Measurements from ENCODE around the gene ATP6V0A1.
"Not testable (repeated sequence)": the region's sequence is repeated elsewhere in the genome, so short reads cannot be mapped to it uniquely, and the experiment has no call there.

Gene ATP6V0A1

GRCh38 chr17:42453439-42453838 lies 5.2 kb upstream of the ATP6V0A1 start:
- TF ChIP-seq CTCF (IDR thresholded peaks at IDR 0.05; ENCODE audit: borderline replicate concordance, control extremely low read depth, extremely low read depth, insufficient read depth, missing control alignments): no peak
- in situ Hi-C loops (cut with MboI; ENCODE audit: low sequenced_read_pairs, unreplicated experiment): no loop called here
- DNase-seq (ENCODE audit: low spot score): no peak

- in situ Hi-C loops (cut with MboI; ENCODE audit: low sequenced_read_pairs, unreplicated experiment); DNase-seq (ENCODE audit: low spot score): not testable (repeated sequence)
These were observed 3.7 kb upstream of the ATP6V0A1 start for GRCh38 chr17:42454987-42455386.

GRCh38 chr17:42456223-42457106 lies 2.2 kb upstream of the ATP6V0A1 start:
- DNase-seq (ENCODE audit: low spot score): peak; percentile 54
- in situ Hi-C loops (cut with MboI; ENCODE audit: low sequenced_read_pairs, unreplicated experiment): no loop called here

GRCh38 chr17:42457107-42457792 lies 1.4 kb upstream of the ATP6V0A1 start:
- DNase-seq (ENCODE audit: low spot score): no peak
- TF ChIP-seq CTCF (IDR thresholded peaks at IDR 0.05; ENCODE audit: borderline replicate concordance, control extremely low read depth, extremely low read depth, insufficient read depth, missing control alignments): no peak
- in situ Hi-C loops (cut with MboI; ENCODE audit: low sequenced_read_pairs, unreplicated experiment): no loop called here

More at GRCh38 chr17:42456223-42457106, 2.2 kb upstream of the ATP6V0A1 start:
- TF ChIP-seq CTCF (IDR thresholded peaks at IDR 0.05; ENCODE audit: borderline replicate concordance, control extremely low read depth, extremely low read depth, insufficient read depth, missing control alignments): no peak

GRCh38 chr17:42459256-42459800 lies 650 bp downstream of the ATP6V0A1 start:
- DNase-seq (ENCODE audit: low spot score): no peak
- TF ChIP-seq CTCF (IDR thresholded peaks at IDR 0.05; ENCODE audit: borderline replicate concordance, control extremely low read depth, extremely low read depth, insufficient read depth, missing control alignments): peak; percentile 55
- in situ Hi-C loops (cut with MboI; ENCODE audit: low sequenced_read_pairs, unreplicated experiment): no loop called here

GRCh38 chr17:42459801-42460281 lies 1.2 kb downstream of the ATP6V0A1 start:
- no peak for TF ChIP-seq CTCF (IDR thresholded peaks at IDR 0.05; ENCODE audit: borderline replicate concordance, control extremely low read depth, extremely low read depth, insufficient read depth, missing control alignments)
- peak; percentile 59 for DNase-seq (ENCODE audit: low spot score)
- in situ Hi-C loops (cut with MboI; ENCODE audit: low sequenced_read_pairs, unreplicated experiment): no loop called here
